ENCODE results near the gene SECTM1.

SECTM1 gene

GRCh38 chr17:82297714-82298537, 35.6 kb downstream of the SECTM1 start:
- DNase-seq = peak; percentile 78 to 89

- peak; percentile 49 to 73 for DNase-seq
Observed at GRCh38 chr17:82297280-82297713, 36.3 kb downstream of the SECTM1 start.

GRCh38 chr17:82296511-82297279, 36.9 kb downstream of the SECTM1 start:
- peak in 1 of 2 experiments; percentile 46 for DNase-seq

GRCh38 chr17:82295472-82295814, 38.1 kb downstream of the SECTM1 start:
- no peak for DNase-seq

- no peak for DNase-seq
Observed at GRCh38 chr17:82294064-82294773, 39.3 kb downstream of the SECTM1 start.

GRCh38 chr17:82292251-82293154, 41.1 kb downstream of the SECTM1 start:
- DNase-seq = peak; percentile 100

- no peak for DNase-seq
Observed at GRCh38 chr17:82291582-82292250, 41.9 kb downstream of the SECTM1 start.

GRCh38 chr17:82287868-82288801, 45.4 kb downstream of the SECTM1 start:
- peak; percentile 96 to 99 for DNase-seq

GRCh38 chr17:82287013-82287867, 46.3 kb downstream of the SECTM1 start:
- no peak for DNase-seq

GRCh38 chr17:82285141-82285540, 48.4 kb downstream of the SECTM1 start:
- DNase-seq = no peak

- peak; percentile 64 to 65 for DNase-seq
Observed at GRCh38 chr17:82283208-82283749, 50.3 kb downstream of the SECTM1 start.

GRCh38 chr17:82282239-82283207, 51.0 kb downstream of the SECTM1 start:
- no peak for DNase-seq

GRCh38 chr17:82281502-82282238, 51.9 kb downstream of the SECTM1 start:
- DNase-seq = no peak

GRCh38 chr17:82281076-82281475, 52.5 kb downstream of the SECTM1 start:
- no peak for DNase-seq

GRCh38 chr17:82280537-82280936, 53.0 kb downstream of the SECTM1 start:
- DNase-seq = no peak

- no peak for DNase-seq
Observed at GRCh38 chr17:82278786-82279391, 54.7 kb downstream of the SECTM1 start.

GRCh38 chr17:82278308-82278707, 55.3 kb downstream of the SECTM1 start:
- DNase-seq = no peak

Data from SHP77 (cell line).